Measurements from ENCODE around the gene ARMC2. TPM values are rescaled to one million over a fixed set of nuclear protein-coding genes. Genes with fewer than 3 reads are reported as not detected.

The ARMC2 gene
- total RNA-seq, result 0.81 and 1.6 TPM in 2 replicates

GRCh38 chr6:108848116-108848868 lies at the start of gene ARMC2:
TSS of gene ARMC2 (plus strand) at chr6:108848422. CDS start at chr6:108854268, 5,846 bp downstream.

Other genes starting within 250 kb of the ARMC2 start
- gene SESN1, start 246.4 kb downstream of the ARMC2 start, total RNA-seq, result 3.6 and 6.2 TPM in 2 replicates
- 8.0 and 14.3 TPM in 2 replicates for gene CEP57L1, start 247.1 kb downstream of the ARMC2 start, total RNA-seq

Measured in mesangial cell (primary cell).